GM21367 (cell line): ENCODE measurements around the gene ALB.

ENCODE experiments used
- ATAC-seq: cut with Tn5 transposase; IDR thresholded peaks from one replicate; pipeline ENCODE4 v1.9.1; 2021; ENCODE audit not compliant: unreplicated experiment

The ALB gene

DNA sequence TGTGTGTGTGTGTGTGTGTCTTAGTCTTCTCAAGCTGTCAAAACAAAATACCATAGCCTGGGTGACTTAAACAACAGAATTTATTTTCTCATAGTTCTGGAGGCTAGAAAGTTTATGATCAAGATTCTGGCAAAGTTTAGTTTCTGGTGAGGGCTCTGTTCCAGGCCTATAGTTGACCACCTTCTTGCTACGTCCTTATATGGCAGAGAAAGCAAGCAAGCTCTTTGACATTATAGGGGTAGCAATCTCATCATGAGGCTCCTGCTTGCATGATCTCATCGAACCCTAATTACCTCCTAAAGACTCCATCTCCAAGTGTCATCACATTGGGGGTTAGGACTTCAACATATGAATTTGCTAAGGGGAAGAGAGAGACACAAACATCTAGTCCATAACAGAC, 25.0 kb downstream of the ALB start:
- no peak for ATAC-seq

DNA sequence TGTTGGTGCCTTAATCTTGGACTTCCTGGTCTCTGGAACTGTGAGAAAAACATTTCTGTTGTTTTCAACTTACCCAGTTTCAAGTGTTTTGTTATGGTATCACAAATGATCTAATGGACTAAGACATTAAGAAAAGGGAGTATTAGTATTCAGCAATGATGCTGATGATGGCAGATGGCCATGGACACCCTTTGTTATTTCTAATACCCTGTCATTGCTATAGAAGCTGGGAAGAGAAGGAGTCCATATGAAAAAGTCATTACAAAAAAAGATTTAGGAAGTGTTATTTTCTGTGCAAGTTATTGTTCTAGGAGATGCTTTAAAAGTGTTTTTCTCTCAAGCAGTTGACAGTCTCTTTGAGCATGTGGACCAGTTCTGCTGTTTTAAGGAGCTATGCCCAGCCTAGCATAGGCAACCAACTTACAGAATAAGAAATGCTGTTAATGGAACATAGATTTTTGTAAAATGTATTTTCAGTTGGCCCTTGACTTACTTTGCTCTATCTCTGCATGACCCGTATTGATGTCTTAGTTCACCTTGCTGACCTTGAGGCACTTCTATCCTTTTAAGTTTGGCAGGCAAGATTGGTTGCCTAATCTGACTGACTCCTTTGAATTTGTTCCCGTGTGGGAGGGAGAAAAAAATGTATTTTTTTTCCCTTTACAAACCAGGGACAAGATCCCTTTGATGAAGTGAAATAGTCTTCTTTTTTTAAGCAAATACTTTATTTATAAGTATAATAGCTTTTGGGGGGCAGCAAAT, 25.9 kb downstream of the ALB start:
- no peak for ATAC-seq

DNA sequence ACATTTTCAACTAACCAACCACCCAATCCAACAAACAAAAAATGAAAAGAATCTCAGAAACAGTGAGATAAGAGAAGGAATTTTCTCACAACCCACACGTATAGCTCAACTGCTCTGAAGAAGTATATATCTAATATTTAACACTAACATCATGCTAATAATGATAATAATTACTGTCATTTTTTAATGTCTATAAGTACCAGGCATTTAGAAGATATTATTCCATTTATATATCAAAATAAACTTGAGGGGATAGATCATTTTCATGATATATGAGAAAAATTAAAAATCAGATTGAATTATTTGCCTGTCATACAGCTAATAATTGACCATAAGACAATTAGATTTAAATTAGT, 27.7 kb downstream of the ALB start:
- ATAC-seq: no peak

DNA sequence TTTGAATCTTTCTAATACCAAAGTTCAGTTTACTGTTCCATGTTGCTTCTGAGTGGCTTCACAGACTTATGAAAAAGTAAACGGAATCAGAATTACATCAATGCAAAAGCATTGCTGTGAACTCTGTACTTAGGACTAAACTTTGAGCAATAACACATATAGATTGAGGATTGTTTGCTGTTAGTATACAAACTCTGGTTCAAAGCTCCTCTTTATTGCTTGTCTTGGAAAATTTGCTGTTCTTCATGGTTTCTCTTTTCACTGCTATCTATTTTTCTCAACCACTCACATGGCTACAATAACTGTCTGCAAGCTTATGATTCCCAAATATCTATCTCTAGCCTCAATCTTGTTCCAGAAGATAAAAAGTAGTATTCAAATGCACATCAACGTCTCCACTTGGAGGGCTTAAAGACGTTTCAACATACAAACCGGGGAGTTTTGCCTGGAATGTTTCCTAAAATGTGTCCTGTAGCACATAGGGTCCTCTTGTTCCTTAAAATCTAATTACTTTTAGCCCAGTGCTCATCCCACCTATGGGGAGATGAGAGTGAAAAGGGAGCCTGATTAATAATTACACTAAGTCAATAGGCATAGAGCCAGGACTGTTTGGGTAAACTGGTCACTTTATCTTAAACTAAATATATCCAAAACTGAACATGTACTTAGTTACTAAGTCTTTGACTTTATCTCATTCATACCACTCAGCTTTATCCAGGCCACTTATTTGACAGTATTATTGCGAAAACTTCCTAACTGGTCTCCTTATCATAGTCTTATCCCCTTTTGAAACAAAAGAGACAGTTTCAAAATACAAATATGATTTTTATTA, 28.3 kb downstream of the ALB start:
- no peak for ATAC-seq

DNA sequence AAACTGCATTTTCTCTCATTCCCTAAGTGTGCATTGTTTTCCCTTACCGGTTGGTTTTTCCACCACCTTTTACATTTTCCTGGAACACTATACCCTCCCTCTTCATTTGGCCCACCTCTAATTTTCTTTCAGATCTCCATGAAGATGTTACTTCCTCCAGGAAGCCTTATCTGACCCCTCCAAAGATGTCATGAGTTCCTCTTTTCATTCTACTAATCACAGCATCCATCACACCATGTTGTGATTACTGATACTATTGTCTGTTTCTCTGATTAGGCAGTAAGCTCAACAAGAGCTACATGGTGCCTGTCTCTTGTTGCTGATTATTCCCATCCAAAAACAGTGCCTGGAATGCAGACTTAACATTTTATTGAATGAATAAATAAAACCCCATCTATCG, 29.1 kb downstream of the ALB start:
- no peak for ATAC-seq

DNA sequence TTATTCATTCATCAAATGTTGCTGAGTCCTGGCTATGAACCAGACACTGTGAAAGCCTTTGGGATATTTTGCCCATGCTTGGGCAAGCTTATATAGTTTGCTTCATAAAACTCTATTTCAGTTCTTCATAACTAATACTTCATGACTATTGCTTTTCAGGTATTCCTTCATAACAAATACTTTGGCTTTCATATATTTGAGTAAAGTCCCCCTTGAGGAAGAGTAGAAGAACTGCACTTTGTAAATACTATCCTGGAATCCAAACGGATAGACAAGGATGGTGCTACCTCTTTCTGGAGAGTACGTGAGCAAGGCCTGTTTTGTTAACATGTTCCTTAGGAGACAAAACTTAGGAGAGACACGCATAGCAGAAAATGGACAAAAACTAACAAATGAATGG, 30.2 kb downstream of the ALB start:
- ATAC-seq: peak; percentile 73

DNA sequence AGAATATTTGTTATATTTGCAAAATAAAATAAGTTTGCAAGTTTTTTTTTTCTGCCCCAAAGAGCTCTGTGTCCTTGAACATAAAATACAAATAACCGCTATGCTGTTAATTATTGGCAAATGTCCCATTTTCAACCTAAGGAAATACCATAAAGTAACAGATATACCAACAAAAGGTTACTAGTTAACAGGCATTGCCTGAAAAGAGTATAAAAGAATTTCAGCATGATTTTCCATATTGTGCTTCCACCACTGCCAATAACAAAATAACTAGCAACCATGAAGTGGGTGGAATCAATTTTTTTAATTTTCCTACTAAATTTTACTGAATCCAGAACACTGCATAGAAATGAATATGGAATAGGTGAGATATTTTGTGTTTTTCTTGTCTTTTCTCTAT, 31.9 kb downstream of the ALB start, which contains the start of gene AFP:
Gene AFP (plus strand): TSS at position 238 of the 400 bp plus-strand sequence. CDS start 42 bp downstream, at position 280.
- ATAC-seq: no peak

DNA sequence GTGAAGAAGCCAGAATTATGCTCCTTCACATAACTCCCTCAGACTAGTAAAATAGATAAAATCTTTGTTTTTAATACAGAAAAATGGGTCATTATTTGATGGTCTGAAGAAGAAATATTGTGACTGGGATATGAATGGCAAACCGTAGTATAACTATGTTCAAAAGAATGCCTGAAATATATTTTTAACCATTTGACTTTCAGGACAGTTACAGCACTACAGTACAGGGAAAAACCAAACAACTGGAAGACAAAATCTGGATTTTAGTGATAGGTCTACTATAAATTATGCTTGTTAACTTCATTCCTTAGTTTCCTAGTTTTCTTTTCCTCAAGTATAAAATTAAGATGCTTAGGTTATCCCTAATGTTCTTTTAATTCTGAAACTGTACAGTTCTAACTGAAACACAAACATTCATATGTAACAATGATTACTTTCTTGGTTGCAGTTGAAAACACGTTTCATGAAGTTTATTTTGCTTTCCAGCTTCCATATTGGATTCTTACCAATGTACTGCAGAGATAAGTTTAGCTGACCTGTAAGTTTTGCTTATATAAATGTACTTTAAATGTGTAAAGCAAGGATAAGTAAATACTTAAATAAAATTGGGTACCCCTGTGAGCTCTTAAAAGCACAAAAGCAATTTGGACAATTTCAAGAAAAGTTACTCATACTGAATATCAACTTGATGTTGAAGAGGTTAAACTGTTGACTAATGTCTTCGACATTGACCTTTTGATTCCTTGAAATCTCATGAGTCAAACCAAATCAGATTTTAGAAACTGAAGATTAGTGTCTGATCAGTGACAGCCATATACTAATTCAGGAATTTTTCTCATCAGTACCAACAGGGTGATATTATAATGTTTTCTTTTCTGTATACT, 32.8 kb downstream of the ALB start:
- ATAC-seq: no peak

DNA sequence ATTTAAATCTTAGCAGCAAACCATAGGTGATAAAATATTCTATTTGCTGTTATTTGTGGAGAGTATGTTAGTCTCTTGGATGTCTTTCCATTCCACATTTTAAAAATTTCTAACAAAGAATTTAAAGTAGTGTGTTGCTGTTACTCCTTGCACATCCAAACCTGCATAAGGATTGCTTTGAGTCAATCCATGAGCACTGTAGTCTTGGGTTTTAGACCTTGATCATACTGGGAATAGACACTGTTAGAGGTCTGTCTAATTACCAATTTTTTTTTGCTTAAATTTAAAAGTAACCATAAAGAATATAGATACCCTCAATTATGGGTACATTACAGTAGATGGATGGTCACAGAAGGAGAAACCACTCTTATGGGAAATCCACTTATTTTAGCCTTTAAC, 33.5 kb downstream of the ALB start:
- ATAC-seq: no peak

DNA sequence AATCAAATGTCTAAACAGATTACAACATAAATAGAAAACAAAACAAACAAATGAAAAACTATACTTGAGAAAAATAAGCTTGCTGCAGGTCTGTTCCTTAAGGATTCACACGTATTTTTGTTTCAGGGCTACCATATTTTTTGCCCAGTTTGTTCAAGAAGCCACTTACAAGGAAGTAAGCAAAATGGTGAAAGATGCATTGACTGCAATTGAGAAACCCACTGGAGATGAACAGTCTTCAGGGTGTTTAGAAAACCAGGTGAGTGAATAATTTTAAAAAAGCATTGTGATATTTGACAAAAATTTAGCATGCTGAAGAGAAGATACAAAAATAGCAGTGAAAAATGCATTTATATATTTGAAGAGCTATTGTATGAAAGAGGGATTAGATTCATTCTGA, 34.0 kb downstream of the ALB start:
- ATAC-seq: no peak

DNA sequence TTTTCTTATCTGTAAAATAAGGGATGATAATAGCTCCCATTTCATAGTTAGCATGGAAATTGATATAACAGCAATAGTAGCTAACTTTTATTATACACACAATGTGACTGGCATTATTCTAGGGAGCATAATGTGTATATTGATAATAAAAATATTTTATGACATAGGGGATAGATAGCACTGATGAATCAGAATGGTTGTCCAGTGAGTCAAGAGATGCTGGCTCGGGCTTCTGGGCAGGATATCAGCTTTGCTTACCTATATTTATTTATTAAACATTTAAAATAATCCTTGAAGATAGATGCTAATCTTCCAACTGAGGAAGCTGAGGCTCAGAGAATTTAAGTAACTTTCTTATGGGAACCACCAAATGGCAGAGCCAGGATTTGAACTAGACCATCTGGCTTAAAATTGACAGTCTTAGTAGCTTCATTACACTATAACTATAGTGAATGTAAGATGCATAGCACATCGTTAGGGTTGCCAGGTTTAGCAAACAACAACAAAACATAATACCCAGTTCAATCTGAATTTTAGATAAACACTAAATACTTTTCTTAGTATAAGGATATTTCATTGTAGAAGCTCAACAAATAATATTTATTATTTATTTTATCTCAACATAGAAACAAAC, 34.6 kb downstream of the ALB start:
- ATAC-seq: no peak

DNA sequence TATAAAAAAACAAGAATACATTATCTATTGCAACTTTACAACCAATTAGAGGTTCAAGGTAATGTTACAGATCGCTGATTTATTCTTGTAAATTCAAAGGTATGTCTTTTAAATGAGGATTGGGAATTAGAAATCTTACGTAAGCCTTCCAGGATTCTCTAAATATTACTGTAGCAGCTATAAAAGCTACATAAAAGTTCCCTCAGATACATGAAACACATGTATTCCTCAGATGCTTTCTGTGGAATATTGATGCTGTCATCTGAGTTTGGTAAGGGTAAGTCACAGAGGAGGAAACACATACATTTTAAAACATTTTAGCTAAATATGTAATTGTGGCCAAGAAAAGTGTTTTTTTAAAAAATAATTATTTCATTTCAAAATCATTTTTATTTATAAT, 35.4 kb downstream of the ALB start:
- ATAC-seq: no peak

DNA sequence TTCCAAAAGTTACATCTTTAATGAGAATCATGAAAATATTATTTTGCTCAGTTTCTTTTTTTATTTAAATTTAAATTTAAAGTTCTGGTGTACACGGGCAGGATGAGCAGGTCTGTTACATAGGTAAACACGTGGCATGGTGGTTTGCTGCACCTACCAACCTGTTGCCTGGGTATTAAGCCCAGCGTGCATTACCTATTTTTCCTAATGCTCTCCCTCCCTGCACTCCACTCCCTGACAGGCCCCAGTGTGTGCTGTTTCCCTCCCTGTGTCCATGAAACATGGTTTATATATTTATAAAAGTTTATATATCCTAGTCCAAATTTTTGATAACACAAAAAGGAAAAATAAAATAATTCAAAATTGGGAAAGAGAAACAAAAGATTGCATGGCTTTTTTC, 35.9 kb downstream of the ALB start:
- ATAC-seq: no peak

DNA sequence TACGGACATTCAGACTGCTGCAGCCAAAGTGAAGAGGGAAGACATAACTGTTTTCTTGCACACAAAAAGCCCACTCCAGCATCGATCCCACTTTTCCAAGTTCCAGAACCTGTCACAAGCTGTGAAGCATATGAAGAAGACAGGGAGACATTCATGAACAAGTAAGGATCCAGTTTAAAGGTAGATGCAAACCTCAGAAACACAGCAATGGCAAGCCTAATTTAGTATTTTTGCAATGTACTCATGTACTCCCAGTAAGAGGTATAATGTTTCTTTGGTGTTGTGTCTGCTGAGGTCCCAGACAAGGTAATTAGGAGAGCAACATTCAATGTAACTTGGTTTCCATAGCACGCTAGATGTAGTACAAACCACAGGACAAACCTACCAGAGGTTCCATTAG, 36.6 kb downstream of the ALB start:
- no peak for ATAC-seq

DNA sequence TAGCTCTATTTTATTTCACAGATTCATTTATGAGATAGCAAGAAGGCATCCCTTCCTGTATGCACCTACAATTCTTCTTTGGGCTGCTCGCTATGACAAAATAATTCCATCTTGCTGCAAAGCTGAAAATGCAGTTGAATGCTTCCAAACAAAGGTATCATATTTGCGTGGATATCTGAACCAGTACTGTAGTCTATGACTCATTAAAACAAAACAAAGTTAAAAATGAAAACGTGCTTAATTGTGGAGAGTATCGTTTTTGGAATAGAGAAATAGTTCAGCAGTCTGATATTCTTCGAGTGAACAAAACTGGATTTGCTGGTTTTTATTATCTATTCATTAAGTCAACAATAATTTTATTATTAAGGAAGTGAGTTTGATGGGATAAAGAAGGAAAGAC, 38.2 kb downstream of the ALB start:
- no peak for ATAC-seq

DNA sequence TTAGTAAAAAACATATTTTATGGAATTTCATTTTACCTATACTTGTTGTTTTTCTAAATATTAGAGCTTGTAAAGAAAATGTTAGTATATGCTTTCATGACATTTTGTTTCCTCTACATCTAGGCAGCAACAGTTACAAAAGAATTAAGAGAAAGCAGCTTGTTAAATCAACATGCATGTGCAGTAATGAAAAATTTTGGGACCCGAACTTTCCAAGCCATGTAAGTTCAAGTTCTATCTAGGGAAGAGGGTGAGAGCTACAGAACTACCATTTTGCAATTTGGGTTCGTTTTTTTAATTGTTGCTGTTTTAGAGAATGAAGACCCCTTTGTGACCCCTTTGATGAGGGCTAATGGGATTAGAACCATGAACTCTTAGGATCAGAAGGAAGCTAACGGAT, 39.1 kb downstream of the ALB start:
- ATAC-seq: no peak

DNA sequence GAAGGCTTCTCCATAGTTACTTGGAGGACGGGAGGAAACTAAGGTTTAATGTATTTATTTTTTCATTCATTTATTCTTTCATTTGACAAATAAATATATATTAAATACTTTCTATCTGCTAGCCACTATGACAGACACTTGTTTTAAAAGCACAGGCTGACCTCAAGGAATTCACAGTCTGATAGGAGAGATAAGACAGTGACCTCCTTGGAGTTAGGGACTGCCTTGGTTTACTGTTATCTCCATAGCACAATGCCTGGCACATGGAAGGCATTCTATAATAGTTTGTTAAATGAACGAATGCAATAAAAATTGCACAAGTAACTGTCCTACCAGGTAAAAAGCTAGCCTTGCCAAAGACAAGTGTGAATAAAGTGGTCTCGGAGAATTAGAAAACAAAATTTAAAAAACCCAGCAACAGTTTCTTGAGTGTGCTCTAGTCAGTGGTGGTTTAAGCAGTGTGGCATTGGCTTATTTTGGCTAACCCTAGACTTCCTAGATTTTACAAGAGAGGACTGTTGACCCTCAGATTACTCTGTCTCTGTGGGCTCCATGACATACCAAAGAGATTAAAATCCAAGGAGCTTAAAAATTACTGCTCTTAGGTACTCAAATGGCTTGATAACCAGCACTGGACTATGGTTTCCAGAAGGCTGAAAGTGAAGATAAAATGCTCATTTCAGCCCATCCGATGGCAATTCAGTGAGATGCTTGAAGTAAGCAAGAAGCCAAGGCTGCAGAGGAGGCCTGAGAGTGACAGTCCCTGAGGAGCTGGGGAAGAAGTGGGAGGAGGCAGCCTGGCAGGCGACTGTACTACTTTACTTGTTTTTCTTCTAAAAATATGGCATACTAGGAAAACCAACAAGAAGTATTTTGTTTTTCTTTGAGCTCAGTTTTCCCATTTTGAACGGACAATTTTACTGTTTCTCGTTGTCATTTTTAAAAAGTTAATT, 41.6 kb downstream of the ALB start:
- ATAC-seq: no peak

DNA sequence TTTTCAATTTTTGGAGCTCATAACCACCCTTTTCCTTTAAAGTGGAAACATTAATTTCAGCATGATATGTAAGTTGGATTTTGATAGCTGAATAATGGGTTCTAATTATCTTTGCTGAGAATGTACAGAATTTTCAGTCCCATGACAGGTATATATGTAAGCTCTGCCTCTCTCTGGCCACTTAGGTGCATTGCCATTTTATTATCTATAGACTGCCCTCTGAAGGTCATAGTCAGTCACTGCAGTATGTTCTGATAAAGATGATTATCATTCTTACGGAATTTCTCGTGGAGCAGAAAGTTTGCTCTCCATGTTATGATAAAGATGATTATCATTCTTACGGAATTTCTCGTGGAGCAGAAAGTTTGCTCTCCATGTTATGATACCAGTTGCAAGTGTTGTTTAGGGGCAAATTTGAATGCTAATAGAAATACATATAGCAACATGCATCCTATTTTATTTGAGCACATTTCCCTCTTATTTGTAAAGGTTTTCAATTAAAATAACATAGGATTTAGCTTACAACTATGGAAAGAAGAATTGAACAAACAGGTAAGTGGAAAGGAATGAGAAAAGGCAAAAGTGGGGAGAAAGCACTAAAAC, 42.4 kb downstream of the ALB start:
- peak; percentile 99 for ATAC-seq

DNA sequence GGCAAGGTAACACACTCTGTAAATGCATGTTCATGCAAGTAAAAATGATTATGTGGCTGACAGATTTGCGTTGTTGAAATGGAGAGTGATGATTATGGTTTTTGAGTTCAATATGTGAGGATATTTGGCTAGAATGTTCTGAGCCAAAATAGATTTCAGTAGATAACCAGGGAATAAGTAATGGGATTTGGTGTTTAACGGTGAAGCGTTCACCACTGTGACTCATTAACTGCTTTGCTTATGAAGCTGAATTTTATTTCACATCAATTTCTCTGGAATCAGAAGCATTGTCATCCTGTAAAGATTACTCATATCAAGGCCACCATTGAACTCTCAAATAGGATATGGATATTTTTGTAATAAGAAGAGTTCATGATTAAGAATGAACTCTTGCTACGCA, 43.6 kb downstream of the ALB start:
- ATAC-seq: no peak
